DMS 273 treated with DMSO at 0.1 percent for 48 hours (cell line): ENCODE measurements around the gene NUDT4B.
"Not testable (repeated sequence)": the region's sequence is repeated elsewhere in the genome, so short reads cannot be mapped to it uniquely, and the experiment has no call there.

Experiments
- DNase-seq: peaks from one replicate; lab custom pipeline; 2025; lab: John Stamatoyannopoulos, UW

Gene NUDT4B

DNA sequence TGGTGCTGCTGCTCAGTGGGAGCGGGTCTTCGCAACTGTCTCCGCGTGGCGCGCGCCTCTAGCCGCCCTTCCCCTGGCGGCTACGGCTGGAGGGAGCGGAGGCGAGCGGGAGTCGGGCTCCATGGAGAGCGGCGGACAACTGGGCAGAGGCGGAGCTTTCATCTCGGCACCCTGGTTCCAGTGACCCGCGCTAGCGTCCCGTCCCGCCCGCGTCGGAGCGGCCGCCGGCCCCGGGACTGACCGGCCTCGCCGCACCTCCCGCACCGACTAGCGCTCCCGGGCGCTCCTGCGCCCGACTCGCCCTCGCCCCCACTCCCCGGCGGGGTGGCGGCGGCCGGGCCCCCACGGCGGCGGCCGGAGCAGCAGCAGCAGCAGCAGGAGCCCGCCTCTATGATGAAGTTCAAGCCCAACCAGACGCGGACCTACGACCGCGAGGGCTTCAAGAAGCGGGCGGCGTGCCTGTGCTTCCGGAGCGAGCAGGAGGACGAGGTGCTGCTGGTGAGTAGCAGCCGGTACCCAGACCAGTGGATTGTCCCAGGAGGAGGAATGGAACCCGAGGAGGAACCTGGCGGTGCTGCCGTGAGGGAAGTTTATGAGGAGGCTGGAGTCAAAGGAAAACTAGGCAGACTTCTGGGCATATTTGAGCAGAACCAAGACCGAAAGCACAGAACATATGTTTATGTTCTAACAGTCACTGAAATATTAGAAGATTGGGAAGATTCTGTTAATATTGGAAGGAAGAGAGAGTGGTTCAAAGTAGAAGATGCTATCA, at the start of gene NUDT4B:
Gene NUDT4B (plus strand): TSS at position 212 of the 772 bp plus-strand sequence. CDS start 179 bp downstream, at position 391.
- not testable (repeated sequence) for DNase-seq

DNA sequence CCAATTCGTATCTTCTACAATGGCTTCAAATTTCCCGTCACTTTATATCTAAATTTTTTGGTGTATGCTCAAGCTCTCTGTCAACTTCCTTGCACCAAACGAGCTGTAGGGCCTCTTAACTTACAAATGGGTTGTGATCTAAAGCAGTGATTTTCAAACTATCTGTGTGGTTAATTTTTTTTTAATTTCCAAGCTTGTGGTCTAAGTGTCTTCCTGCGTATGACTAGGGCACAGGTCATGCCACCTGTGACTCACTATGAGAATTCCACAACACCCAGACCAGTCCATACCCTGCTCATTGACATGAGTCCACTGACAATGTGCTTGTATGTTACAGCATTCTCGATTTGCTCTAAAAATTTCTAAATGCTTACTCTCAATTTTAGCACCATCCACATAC, 49.2 kb upstream of the NUDT4B start:
- not testable (repeated sequence) for DNase-seq

DNA sequence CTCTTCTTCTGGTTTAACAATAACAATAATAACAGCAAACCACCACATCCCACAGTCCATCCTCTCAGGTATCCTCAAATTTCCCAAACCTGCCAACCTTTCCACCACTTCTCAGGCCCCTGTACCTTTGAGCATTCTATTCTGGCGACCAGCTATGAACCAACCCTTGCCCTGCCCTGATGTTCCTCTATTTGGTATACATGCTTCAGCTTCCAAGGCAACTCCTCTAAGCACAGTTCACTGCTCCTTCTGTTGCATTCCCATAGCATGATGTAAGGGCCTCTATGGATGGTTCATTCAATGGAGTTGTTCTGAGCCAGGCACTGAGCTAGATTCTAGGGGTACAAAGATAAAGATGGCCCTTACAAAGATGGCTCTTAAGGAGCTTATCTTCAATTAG, 46.3 kb upstream of the NUDT4B start:
- not testable (repeated sequence) for DNase-seq

DNA sequence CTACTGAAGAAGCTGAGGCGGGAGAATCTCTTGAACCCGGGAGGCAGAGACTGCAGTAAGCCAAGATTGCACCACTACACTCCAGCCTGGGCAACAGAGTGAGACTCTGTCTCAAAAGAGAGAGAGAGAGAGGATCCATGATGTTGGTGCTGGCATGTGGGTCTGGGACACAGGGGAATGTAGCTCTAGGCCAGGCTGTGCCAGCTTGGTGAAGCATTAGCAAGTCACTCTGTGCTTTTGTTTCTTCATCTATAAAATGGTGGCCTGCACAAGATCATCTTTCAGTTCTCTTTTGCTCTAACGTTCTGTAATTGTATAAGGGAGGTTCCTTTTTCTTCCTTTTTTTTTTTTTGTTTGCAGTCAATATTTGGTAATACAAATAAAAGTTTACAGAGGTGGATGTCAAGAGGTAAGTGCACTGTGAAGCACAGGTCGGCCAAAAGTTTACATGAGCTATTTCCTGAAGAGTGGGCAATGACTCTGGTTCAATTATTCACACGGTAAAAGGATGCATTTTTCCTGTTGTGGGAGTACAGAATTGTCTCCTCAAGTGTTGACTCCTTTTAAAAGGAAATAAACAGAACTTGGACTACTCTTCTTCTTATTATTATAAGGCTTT, 44.5 kb upstream of the NUDT4B start:
- not testable (repeated sequence) for DNase-seq

- DNase-seq = not testable (repeated sequence)
Measured at GRCh38 chr1:148705316-148705948, 43.1 kb upstream of the NUDT4B start.

DNA sequence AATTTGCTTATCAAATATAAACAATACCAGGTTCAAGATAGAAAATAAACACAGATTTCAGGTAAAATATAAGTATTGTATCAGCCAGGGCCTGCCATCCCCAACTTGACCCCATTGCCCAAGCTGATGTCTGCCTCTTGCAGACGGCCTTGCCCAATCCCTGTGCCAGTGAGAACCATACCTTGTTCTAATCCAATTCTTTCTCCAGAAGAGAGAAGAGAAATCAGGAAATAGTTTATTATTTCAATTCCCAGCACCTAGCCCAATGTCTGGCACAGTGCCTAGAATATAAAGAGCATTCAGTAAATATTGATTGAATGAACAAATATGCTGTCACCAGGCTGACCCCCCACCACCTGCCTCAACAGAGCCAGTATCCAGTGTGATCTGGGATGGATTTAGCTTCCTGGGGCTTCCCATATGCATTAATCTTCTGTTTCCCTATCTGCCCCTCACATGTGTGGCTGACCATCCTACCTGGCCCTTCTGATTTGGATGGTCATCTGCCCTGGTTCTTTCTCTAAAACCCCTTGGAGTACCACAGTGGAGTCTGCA, 39.7 kb upstream of the NUDT4B start:
- DNase-seq = not testable (repeated sequence)

- not testable (repeated sequence) for DNase-seq
Measured at GRCh38 chr1:148710772-148711523, 37.6 kb upstream of the NUDT4B start.

DNA sequence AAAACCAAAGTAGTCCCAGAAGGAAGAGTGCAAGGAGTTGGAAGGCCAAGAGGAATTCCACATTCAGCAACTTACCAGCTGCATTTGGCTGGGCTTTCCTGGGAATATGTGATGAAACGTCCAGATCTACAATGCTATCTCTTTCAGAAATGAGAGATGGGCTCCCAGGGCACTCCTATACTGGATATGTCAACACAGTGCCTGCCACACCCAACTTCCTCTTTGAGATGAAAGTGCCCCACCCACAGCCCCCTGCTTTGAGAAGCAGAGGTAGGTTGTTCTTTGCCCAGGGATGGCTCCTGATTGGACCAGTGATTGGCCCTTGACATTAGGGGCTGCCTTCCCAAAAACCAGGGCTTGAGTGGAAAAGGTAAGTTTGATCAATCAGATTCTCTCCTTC, 36.2 kb upstream of the NUDT4B start:
- not testable (repeated sequence) for DNase-seq

- not testable (repeated sequence) for DNase-seq
Measured at GRCh38 chr1:148715518-148715917, 33.1 kb upstream of the NUDT4B start.

GRCh38 chr1:148716966-148717520, 31.5 kb upstream of the NUDT4B start:
- not testable (repeated sequence) for DNase-seq

- not testable (repeated sequence) for DNase-seq
Measured at GRCh38 chr1:148720918-148721317, 27.7 kb upstream of the NUDT4B start.

- not testable (repeated sequence) for DNase-seq
Measured at GRCh38 chr1:148722758-148723157, 25.8 kb upstream of the NUDT4B start.

DNA sequence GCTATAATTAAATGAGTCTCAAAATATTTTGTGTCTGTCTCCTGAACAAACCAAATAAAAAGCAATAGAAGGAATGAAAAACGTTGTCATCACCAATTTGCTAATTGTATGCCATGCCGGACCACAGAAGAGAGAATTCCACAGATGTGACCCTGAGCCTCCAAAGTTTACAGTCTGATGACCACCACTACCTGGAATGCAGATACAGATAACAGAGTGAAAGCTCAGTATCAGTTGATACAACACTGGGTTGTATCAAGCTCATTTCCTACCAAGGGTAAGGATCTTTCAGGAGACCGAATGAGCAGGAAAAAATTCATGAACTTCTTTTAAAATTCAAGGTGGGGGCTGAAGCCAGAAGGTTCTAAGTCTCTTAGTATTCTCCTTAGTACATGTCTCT, 25.1 kb upstream of the NUDT4B start:
- DNase-seq = not testable (repeated sequence)

DNA sequence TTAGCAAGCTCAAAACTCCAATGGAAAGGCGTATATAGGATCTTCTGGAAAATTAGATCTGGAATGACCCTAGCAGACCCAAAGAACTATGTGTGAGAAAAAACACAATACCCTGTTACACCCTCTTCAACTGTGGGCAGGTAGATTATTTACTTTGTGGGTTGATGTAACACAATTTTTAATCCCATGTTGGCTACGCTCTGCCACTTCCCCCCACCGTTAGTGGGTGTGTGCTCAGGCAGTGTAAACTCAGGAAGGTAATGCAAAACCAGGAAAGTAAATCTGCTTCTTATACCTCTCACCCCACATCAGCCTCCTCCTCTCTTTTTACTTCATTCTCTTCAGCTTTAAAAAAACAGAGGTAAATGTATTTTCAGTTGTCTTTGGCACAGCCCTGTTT, 23.7 kb upstream of the NUDT4B start:
- DNase-seq = not testable (repeated sequence)

DNA sequence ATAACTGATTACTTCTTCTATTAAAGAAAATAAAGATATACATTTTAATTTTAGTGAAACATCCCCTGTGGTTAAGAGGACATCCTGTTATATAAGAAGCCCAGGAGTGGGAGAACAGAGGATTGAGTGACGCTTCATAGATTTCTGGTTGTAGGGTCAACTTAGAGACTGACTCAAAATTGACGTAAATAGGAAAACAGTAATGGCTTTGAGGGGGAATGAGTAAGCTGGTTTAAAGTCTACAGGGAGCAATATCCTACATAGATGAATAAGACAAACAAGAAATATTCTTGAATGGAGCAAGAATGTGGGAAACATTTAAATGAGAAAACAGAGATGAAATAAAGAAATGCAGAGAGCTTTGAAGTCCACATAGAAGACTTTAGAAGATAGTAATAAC, 20.7 kb upstream of the NUDT4B start:
- DNase-seq = not testable (repeated sequence)

GRCh38 chr1:148729128-148729527, 19.4 kb upstream of the NUDT4B start:
- DNase-seq = not testable (repeated sequence)

GRCh38 chr1:148729541-148729940, 19.0 kb upstream of the NUDT4B start:
- not testable (repeated sequence) for DNase-seq

GRCh38 chr1:148732277-148732676, 16.3 kb upstream of the NUDT4B start:
- DNase-seq = not testable (repeated sequence)

GRCh38 chr1:148733585-148734310, 14.8 kb upstream of the NUDT4B start:
- not testable (repeated sequence) for DNase-seq

DNA sequence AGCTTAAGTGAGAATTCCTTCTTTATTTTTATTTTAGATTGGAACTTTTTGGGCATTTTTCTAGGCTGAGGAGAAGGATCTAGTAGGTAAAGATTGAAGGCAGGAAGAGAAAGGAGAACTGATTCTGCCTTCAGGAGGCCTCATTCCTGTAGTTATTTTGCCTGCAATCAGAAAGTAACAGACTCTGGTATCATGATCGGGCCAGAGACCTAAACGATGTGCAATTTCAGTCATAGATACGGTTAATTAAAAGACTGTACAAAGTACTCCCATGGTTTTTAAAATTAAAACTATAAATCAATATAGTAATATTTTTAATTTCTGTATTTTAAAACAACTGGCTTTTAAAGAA, 14.3 kb upstream of the NUDT4B start:
- not testable (repeated sequence) for DNase-seq

GRCh38 chr1:148735538-148735937, 13.0 kb upstream of the NUDT4B start:
- not testable (repeated sequence) for DNase-seq
